NCI-H524 treated with DMSO at 0.1 percent for 48 hours (cell line): ENCODE results near the gene PTCH2.
A peak's percentile ranks its signal among the peaks of the same experiment; 100 is the strongest.
"Not testable (repeated sequence)": the region's sequence is repeated elsewhere in the genome, so short reads cannot be mapped to it uniquely, and the experiment has no call there.

Experiments used
- DNase-seq: peaks from one replicate; lab custom pipeline; 2025; lab: John Stamatoyannopoulos, UW

Gene PTCH2

GRCh38 chr1:44801491-44802305 is 41.4 kb downstream of the PTCH2 start:
- no peak for DNase-seq

- DNase-seq = peak; percentile 81
Observed at GRCh38 chr1:44799770-44800584, 43.1 kb downstream of the PTCH2 start, which contains the start of gene PLK3. Gene PLK3 (plus strand): TSS chr1:44800377. CDS start chr1:44800464, 87 bp downstream.

- no peak for DNase-seq
Observed at GRCh38 chr1:44798481-44799365, 44.3 kb downstream of the PTCH2 start.

GRCh38 chr1:44797886-44798285 is 45.2 kb downstream of the PTCH2 start:
- not testable (repeated sequence) for DNase-seq

GRCh38 chr1:44792736-44793502 is 50.1 kb downstream of the PTCH2 start:
- no peak for DNase-seq

GRCh38 chr1:44790968-44791801 is 51.9 kb downstream of the PTCH2 start:
- no peak for DNase-seq

GRCh38 chr1:44788120-44788860 is 54.8 kb downstream of the PTCH2 start, which contains the start of gene BEST4:
Gene BEST4 (minus strand): TSS chr1:44788170. CDS start chr1:44787705, 465 bp downstream.
- no peak for DNase-seq

GRCh38 chr1:44787506-44787905 is 55.5 kb downstream of the PTCH2 start:
- DNase-seq = no peak

- DNase-seq = no peak
Observed at GRCh38 chr1:44786841-44787426, 56.1 kb downstream of the PTCH2 start.

GRCh38 chr1:44786138-44786840 is 56.8 kb downstream of the PTCH2 start:
- DNase-seq = no peak

GRCh38 chr1:44785501-44786137 is 57.4 kb downstream of the PTCH2 start:
- no peak for DNase-seq

- DNase-seq = no peak
Observed at GRCh38 chr1:44785029-44785380, 58.0 kb downstream of the PTCH2 start.

GRCh38 chr1:44784094-44785028 is 58.7 kb downstream of the PTCH2 start:
- DNase-seq = no peak

GRCh38 chr1:44783697-44784093 is 59.4 kb downstream of the PTCH2 start:
- no peak for DNase-seq

GRCh38 chr1:44780583-44781121 is 62.4 kb downstream of the PTCH2 start:
- no peak for DNase-seq

GRCh38 chr1:44778705-44779576 is 64.1 kb downstream of the PTCH2 start:
- DNase-seq = no peak
